ENCODE results near the gene ZNF385A. TPM values are rescaled to one million over a fixed set of nuclear protein-coding genes. Genes with fewer than 3 reads are reported as not detected.

The ZNF385A gene
- total and polyA plus RNA-seq, 2 of the 8 experiments (the other 6 are each of a cell fraction or from before 2014, with no cell fraction given), result 5.2 to 14.3 TPM

DNA sequence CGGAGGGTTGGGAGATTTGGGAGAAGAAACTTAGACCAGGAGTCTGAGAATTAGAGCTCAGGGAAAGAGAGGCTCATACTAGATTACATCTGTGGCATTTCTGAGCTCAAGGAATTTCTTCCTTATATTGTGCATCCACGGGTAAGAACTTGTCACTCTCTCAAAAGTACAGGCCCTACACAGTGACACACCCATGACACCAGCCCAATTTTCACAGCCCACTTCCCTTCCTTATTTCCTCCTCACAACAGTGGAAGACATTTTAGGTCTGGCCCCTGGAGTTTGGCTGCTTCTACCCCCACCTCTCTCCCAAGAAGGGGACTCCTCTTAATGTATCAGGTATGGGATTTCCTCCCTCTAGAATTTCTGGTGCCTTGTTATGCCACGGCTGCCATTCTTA is 9.2 kb upstream of the ZNF385A start:
- H2AFZ ChIP-seq (ENCODE audit: low read length), result no peak overlapping the region

More for the DNA sequence above, 9.2 kb upstream of the ZNF385A start:
- FAIRE-seq (no peak), DNase-seq (ENCODE audit: low read depth in 1 of 2, low spot score in 2 of 2) (no peak)
- ChIA-PET CTCF (ENCODE audit: partially characterized antibody) (interaction anchor here (0.6 to 5.5 kb wide), 24 partner anchors 8 to 194 kb away, joined by 3 to 110 read pairs (median 6); partner anchors contain the start of genes ITGA5 and ZNF385A), POLR2A (ENCODE audit: partially characterized antibody) (interaction anchor here (0.8 to 1.2 kb wide), 3 partner anchors 9 to 113 kb away, joined by 3 read pairs; partner anchors contain the start of genes HNRNPA1 and ZNF385A)
- H2AK5ac ChIP-seq (ENCODE audit: low read depth, low read length), result no peak overlapping the region
- H3K27me3 ChIP-seq (replicated peaks in 1 of 4; ENCODE audit: control insufficient read depth in 3 of 4, extremely low read depth in 1 of 4, insufficient read depth in 3 of 4, low read length in 3 of 4), result peaks cover 0 to 4% (median 0%) of the 10 kb centered on the region in 4 experiments; a peak in 2 of 7 replicates
- peaks cover 10% of the 10 kb centered on the region; the same call in 1 of the 2 replicates for H3K23me2 ChIP-seq (ENCODE audit: low read depth, low read length)
- no peak overlapping the region for H2BK120ac ChIP-seq (replicated peaks; ENCODE audit: low read depth, low read length)
- H3K23ac ChIP-seq (ENCODE audit: insufficient read length), result no peak overlapping the region
- H4K8ac ChIP-seq (ENCODE audit: extremely low read depth, insufficient read depth, low read length), result no peak overlapping the region
- H4K20me1 ChIP-seq (replicated peaks in 1 of 2; ENCODE audit: control insufficient read depth in 1 of 2, insufficient read depth in 2 of 2, low read length in 2 of 2), result peaks cover 0 to 4% of the 10 kb centered on the region in 2 experiments
- no peak overlapping the region for H4K5ac ChIP-seq (ENCODE audit: insufficient read length, low read depth, low read length)
- H2BK15ac ChIP-seq (ENCODE audit: low read length), result no peak overlapping the region
- no peak overlapping the region; a peak in 1 of 8 replicates for H3K4me3 ChIP-seq (ENCODE audit: extremely low read depth in 1 of 4, insufficient read depth in 2 of 4, low read depth in 3 of 4, low read length in 4 of 4)
- H3K4me2 ChIP-seq (ENCODE audit: insufficient read depth in 1 of 2, low read depth in 2 of 2, low read length in 2 of 2), result no peak overlapping the region
- H2BK20ac ChIP-seq (ENCODE audit: low read length), result no peak overlapping the region
- no peak overlapping the region for H3K27ac ChIP-seq (ENCODE audit: low read depth, low read length)
- H3K9me3 ChIP-seq (ENCODE audit: insufficient read depth in 2 of 2, low read depth in 1 of 2, low read length in 1 of 2), result no peaks in the 10 kb centered on the region
- TF ChIP-seq CTBP2 (IDR thresholded peaks at IDR 0.05; ENCODE audit: borderline replicate concordance, insufficient read depth, insufficient read length, low read length), result no peak
- no peak for TF ChIP-seq YY1 (IDR thresholded peaks at IDR 0.05; ENCODE audit: low read depth, low read length)
- H3K36me3 ChIP-seq (ENCODE audit: control insufficient read depth in 2 of 4, insufficient read depth in 4 of 4, low read length in 3 of 4), result peaks cover 3 to 9% (median 6%) of the 10 kb centered on the region in 4 experiments; a peak in 4 of 8 replicates
- no peak overlapping the region for H3K14ac ChIP-seq (ENCODE audit: insufficient read length)
- no peaks in the 10 kb centered on the region for H3K79me2 ChIP-seq (ENCODE audit: control insufficient read depth in 1 of 2, insufficient read depth in 2 of 2, low read length in 2 of 2)
- peaks cover 14 to 32% (median 26%) of the 10 kb centered on the region in 4 experiments for H3K4me1 ChIP-seq (replicated peaks in 1 of 4; ENCODE audit: control insufficient read depth in 3 of 4, insufficient read depth in 4 of 4, low read length in 3 of 4)
- H2BK12ac ChIP-seq (ENCODE audit: low read depth, low read length), result no peak overlapping the region; the same call in 1 of the 2 replicates
- H3K79me1 ChIP-seq (ENCODE audit: low read depth, low read length), result 0 out of 2 replicates have a peak, but pooled peaks cover 3% of the 10 kb centered on the region
- no peak overlapping the region for H4K91ac ChIP-seq (replicated peaks; ENCODE audit: insufficient read length, low read length)
- H2BK5ac ChIP-seq (ENCODE audit: low read depth, low read length), result no peak overlapping the region
- no peak overlapping the region for H3K56ac ChIP-seq (replicated peaks; ENCODE audit: insufficient read length, low read depth, low read length)
- H3K9ac ChIP-seq (replicated peaks in 1 of 4; ENCODE audit: extremely low read depth in 1 of 4, low read depth in 3 of 4, low read length in 3 of 4), result no peak overlapping the region
- H3K18ac ChIP-seq (ENCODE audit: extremely low read depth, low read length), result no peak overlapping the region
- WGBS, 2 experiments (ENCODE audit: extremely low coverage in 1 of 2, insufficient coverage in 1 of 2, insufficient read length in 1 of 2, insufficient replicate concordance in 2 of 2, low coverage in 1 of 2, low lambda C conversion rate in 2 of 2, missing lambda C conversion rate in 1 of 2), result 87% methylated on average over 3 of the region's 3 CpGs; no CpG with 5 or more reads in 1 of the 2 experiments
- H3K4ac ChIP-seq (replicated peaks; ENCODE audit: insufficient read length, low read depth, low read length), result no peak overlapping the region
